PC-9 (cell line): ENCODE data around the gene TMEM14C. TPM values are rescaled to one million over a fixed set of nuclear protein-coding genes. Genes with fewer than 3 reads are reported as not detected.

Experiments
- BruUV-seq: library from RNA; stranded (reverse); fragments of 400-500 nt; replicated peaks from 2 replicates; lab custom pipeline; 2021; lab: Mats Ljungman, UMichigan
- CTCF ChIA-PET: fragments of 300-600 bp; sonication (Branson Sonifier 250); formaldehyde crosslinking; loops from one replicate; lab custom pipeline; 2022; ENCODE audit warnings: antibody characterized with exemption; lab: Charles Lee
- POLR2A ChIA-PET: fragments of 300-600 bp; sonication (Branson Sonifier 250); formaldehyde crosslinking; loops from one replicate; lab custom pipeline; 2022; ENCODE audit warnings: antibody characterized with exemption; ENCODE audit not compliant: unreplicated experiment; lab: Charles Lee
- DNase-seq, 2 experiments: peaks; one replicate each; pipeline versions ENCODE4 v3.0.0 to v3.0.0-alpha.2; 2015 to 2022; ENCODE audit warnings: mixed read lengths in 1 of 2
- H2AFZ ChIP-seq: fragments of 200-600 bp; sonication (generic); 2 replicates; pipeline ENCODE4 v1.8.1; 2017; ENCODE audit warnings: antibody characterized with exemption
- H3F3A ChIP-seq: fragments of 200-600 bp; sonication (generic); 2 replicates; pipeline ENCODE4 v1.8.1; 2017; ENCODE audit warnings: antibody characterized with exemption, mild to moderate bottlenecking, low read depth; ENCODE audit not compliant: insufficient read depth
- H3K27ac ChIP-seq: fragments of 200-600 bp; sonication (generic); 2 replicates; pipeline ENCODE4 v1.6.1; 2016; ENCODE audit warnings: mixed run types
- H3K27me3 ChIP-seq: fragments of 200-600 bp; sonication (generic); 2 replicates; pipeline ENCODE4 v1.6.1; 2016; ENCODE audit warnings: low read depth, mixed run types; ENCODE audit not compliant: insufficient read depth
- H3K36me3 ChIP-seq: fragments of 200-600 bp; sonication (generic); 2 replicates; pipeline ENCODE4 v1.6.1; 2016; ENCODE audit warnings: low read depth, mixed run types
- H3K4me1 ChIP-seq: fragments of 200-600 bp; sonication (generic); replicated peaks from 2 replicates; pipeline ENCODE4 v1.6.1; 2016; ENCODE audit warnings: mixed run types; ENCODE audit not compliant: insufficient read depth
- H3K4me2 ChIP-seq: fragments of 200-600 bp; sonication (generic); 2 replicates; pipeline ENCODE4 v1.6.1; 2017; ENCODE audit warnings: mixed run types
- H3K4me3 ChIP-seq: fragments of 200-600 bp; sonication (generic); 2 replicates; pipeline ENCODE4 v1.6.1; 2016; ENCODE audit warnings: mixed run types
- H3K79me2 ChIP-seq: fragments of 200-600 bp; sonication (generic); 2 replicates; pipeline ENCODE4 v1.6.1; 2017; ENCODE audit warnings: low read depth, mixed run types
- H3K9me2 ChIP-seq: fragments of 200-600 bp; sonication (generic); 2 replicates; pipeline ENCODE4 v1.8.1; 2017; ENCODE audit warnings: mild to moderate bottlenecking; ENCODE audit not compliant: insufficient read depth
- H3K9me3 ChIP-seq: fragments of 200-600 bp; sonication (generic); 2 replicates; pipeline ENCODE4 v1.8.1; 2016; ENCODE audit warnings: low read depth; ENCODE audit not compliant: insufficient read depth
- H4K20me1 ChIP-seq: fragments of 200-600 bp; sonication (generic); 2 replicates; pipeline ENCODE4 v1.8.1; 2017; ENCODE audit not compliant: insufficient read depth
- EZH2 ChIP-seq: fragments of 200-600 bp; sonication (generic); IDR thresholded peaks from 2 replicates; pipeline ENCODE4 v1.8.0; 2017; ENCODE audit warnings: antibody characterized with exemption, low read depth
- intact Hi-C: fragments of 100-400 bp; cut with micrococcal nuclease; formaldehyde crosslinking; loops from one replicate; pipeline ENCODE4 v1.10.0; 2022; ENCODE audit not compliant: unreplicated experiment
- total RNA-seq: library from RNA; stranded (reverse); gene quantifications from 2 replicates; pipeline ENCODE4 v1.2.3, GENCODE V29; 2021
- TF ChIP-seq, protein P1 (sequence below): fragments of 200-600 bp; sonication (generic); conservative IDR thresholded peaks from 2 replicates; pipeline ENCODE4 v1.6.1; 2017; ENCODE audit warnings: mixed run types, antibody characterized with exemption, mild to moderate bottlenecking, moderate library complexity

The TMEM14C gene
- total RNA-seq, 1 experiment from 2014 or later: 166 TPM

DNA sequence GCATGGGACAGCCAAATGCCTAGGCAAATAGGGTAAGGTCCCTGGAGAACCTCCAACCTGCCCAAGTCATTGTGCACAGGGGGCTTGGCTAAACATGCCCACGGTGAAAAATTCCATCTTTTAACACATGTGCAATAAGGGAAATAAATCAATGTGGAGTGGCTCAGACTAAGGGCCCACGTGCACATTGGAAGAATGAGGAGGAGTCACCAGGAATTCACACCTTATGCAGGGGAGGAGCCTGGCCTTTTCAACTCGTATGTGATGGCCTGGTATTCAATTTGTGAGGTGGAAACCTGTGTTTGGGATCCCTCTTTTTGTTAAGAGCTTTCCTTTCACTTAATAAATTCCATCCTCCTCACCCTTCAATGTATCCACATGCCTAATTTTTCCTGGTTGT, 41.1 kb upstream of the TMEM14C start:
- Histone ChIP-seq H3K9me3 (no peaks in the 10 kb centered on the region), H3F3A (no peaks in the 10 kb centered on the region), H3K27me3 (no peaks in the 10 kb centered on the region), H3K9me2 (no peaks in the 10 kb centered on the region), H3K4me1 (no peaks in the 10 kb centered on the region), H3K4me2 (no peak overlapping the region), H3K27ac (no peak overlapping the region), H4K20me1 (no peaks in the 10 kb centered on the region), H3K4me3 (no peak overlapping the region), H3K79me2 (no peaks in the 10 kb centered on the region), H2AFZ (no peak overlapping the region), H3K36me3 (no peaks in the 10 kb centered on the region)
- intact Hi-C loops: no loop called here
- no peak for DNase-seq
- ChIA-PET POLR2A (interaction anchor here (0.6 kb wide), 1 partner anchor 13 kb away, joined by 5 read pairs; the partner anchor contains the start of genes C6orf52 and PAK1IP1), CTCF (no interaction called here)
- BruUV-seq: no TSS peak
- TF ChIP-seq, protein P1, sequence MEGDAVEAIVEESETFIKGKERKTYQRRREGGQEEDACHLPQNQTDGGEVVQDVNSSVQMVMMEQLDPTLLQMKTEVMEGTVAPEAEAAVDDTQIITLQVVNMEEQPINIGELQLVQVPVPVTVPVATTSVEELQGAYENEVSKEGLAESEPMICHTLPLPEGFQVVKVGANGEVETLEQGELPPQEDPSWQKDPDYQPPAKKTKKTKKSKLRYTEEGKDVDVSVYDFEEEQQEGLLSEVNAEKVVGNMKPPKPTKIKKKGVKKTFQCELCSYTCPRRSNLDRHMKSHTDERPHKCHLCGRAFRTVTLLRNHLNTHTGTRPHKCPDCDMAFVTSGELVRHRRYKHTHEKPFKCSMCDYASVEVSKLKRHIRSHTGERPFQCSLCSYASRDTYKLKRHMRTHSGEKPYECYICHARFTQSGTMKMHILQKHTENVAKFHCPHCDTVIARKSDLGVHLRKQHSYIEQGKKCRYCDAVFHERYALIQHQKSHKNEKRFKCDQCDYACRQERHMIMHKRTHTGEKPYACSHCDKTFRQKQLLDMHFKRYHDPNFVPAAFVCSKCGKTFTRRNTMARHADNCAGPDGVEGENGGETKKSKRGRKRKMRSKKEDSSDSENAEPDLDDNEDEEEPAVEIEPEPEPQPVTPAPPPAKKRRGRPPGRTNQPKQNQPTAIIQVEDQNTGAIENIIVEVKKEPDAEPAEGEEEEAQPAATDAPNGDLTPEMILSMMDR: no peak
- no peak for TF ChIP-seq EZH2

DNA sequence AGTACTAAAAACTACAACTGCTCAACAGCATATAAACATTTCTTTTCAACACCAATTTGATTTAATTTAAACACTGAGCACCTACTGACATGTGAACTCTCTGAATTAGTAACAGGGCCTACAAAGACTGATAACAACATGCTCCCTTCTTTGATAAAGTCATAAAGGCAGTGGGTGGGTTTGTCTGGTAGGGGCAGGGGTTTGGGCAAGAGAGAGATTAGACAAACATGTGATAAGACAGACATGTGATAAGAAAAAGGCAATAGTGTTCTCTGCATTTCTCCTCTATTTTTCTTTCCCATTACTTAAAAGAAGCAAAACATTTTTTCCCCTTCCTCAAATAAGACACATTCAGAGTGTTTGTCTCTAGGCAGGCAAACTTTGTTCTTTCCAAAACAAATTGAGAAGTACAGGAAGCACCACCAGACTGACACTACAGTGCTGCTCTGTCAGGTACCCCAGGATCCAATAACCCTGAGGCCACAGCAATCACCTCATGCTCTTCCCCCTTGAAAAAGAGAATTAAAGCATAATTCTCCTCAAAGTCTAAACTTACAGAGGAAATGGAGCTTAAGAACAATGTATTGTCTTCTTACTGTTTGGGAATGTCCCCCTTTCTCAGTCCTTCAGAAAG, 40.4 kb upstream of the TMEM14C start:
- H3K9me2 ChIP-seq: no peaks in the 10 kb centered on the region
- CTCF ChIA-PET: no interaction called here
- TF ChIP-seq, protein P1: no peak
- TF ChIP-seq EZH2: no peak
- intact Hi-C loops: no loop called here
- no peak overlapping the region for H2AFZ ChIP-seq
- no peak overlapping the region for H3K4me2 ChIP-seq
- H3K4me1 ChIP-seq: no peaks in the 10 kb centered on the region
- H3K79me2 ChIP-seq: no peaks in the 10 kb centered on the region
- no peaks in the 10 kb centered on the region for H3K27me3 ChIP-seq
- no peak for DNase-seq
- no peaks in the 10 kb centered on the region for H3F3A ChIP-seq
- no peak overlapping the region for H3K27ac ChIP-seq
- BruUV-seq: no TSS peak
- no peaks in the 10 kb centered on the region for H4K20me1 ChIP-seq
- no peaks in the 10 kb centered on the region for H3K9me3 ChIP-seq
- H3K4me3 ChIP-seq: no peak overlapping the region
- H3K36me3 ChIP-seq: no peaks in the 10 kb centered on the region
- POLR2A ChIA-PET: no interaction called here

DNA sequence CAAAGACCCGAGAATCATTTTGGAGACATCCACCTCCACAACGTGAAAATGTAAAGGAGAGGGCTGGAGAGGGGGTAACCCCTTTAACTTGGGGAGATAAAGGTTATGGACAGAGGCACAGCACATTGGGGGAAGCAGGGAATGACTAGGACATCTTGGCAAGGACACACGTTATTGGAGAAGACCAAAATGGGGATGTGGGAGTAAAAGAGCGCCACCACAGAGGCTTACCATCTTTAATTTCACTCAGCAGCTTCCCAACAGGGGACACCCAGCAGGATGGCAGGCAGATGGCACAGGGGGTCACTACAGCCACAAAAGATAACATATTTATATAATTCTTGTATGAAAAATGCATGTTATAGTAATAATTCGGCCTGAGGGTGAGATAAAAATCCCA, 38.3 kb upstream of the TMEM14C start:
- intact Hi-C loops: no loop called here
- no peaks in the 10 kb centered on the region for H4K20me1 ChIP-seq
- no peaks in the 10 kb centered on the region for H3K4me1 ChIP-seq
- no peak overlapping the region for H3K4me2 ChIP-seq
- H3F3A ChIP-seq: no peaks in the 10 kb centered on the region
- no peak for DNase-seq
- no peak overlapping the region for H3K27ac ChIP-seq
- H3K4me3 ChIP-seq: no peak overlapping the region
- TF ChIP-seq, protein P1: no peak
- no peak for TF ChIP-seq EZH2
- no peaks in the 10 kb centered on the region for H3K79me2 ChIP-seq
- no TSS peak for BruUV-seq
- no peaks in the 10 kb centered on the region for H3K9me3 ChIP-seq
- CTCF ChIA-PET: no interaction called here
- POLR2A ChIA-PET: no interaction called here
- no peaks in the 10 kb centered on the region for H3K36me3 ChIP-seq
- no peaks in the 10 kb centered on the region for H3K9me2 ChIP-seq
- H2AFZ ChIP-seq: no peak overlapping the region
- H3K27me3 ChIP-seq: no peaks in the 10 kb centered on the region
